GM18870 (cell line): ENCODE results near the gene STAM.
"Not testable (repeated sequence)": the region's sequence is repeated elsewhere in the genome, so short reads cannot be mapped to it uniquely, and the experiment has no call there.

Experiments
- ATAC-seq: cut with Tn5 transposase; IDR thresholded peaks from one replicate; pipeline ENCODE4 v1.9.1; 2021; ENCODE audit warnings: moderate library complexity; ENCODE audit not compliant: unreplicated experiment

STAM gene

DNA sequence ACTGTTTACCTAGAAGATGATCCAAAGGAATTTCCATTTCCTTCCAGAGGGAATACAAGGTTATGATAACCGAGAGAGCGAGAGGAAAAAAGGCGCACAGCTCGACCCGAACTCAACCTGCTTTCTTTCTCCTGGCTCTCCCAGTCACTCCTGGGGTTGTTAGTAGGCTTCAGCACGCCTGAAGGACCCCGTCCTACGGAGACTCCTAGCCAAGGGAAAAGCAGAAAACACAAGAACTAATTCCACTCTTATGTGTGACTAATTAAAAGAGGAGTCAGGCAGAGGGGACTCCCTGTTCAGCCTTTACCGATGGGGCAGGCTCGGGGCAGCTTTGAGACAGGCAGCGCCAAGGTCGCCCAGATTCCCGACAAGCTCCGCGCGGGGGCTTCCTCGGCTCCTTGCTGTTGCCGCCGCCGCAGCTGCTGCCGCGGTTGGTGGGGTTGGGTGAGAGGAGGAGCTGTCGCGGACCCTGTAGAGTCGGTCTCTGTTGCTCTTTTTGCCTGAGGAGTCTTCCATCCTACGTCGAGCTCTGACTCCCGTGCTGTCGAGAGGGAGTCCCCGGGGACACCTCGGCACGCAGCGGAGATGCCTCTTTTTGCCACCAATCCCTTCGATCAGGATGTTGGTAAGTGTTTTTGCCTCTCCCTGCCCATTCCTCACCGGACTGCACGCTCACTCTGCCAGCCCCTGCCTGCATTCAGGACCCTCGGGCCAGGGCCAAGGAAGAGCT is at the start of gene STAM:
Gene STAM, plus strand, starts transcription at position 397 of the 730 bp plus-strand sequence. Its CDS starts 189 bp downstream, at position 586.
- ATAC-seq = peak; percentile 59

DNA sequence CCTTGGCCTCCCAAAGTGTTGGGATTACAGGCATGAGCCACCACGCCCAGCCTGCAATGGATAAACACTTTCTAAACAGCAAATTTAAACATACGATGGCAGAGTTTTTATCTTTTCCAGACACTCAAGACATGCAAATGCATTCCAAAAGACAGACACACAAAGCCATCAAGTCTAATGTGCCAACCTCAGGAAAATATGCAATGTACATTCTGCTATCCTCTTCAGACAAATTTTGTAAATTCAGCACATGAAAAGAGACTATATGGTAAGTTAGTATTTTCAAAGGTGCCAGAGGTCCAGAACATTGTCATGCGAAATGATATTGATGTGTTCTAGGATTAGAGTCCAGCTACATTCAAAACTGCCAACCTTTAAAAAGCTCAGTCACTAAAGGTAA is 46.6 kb upstream of the STAM start:
- ATAC-seq = no peak

DNA sequence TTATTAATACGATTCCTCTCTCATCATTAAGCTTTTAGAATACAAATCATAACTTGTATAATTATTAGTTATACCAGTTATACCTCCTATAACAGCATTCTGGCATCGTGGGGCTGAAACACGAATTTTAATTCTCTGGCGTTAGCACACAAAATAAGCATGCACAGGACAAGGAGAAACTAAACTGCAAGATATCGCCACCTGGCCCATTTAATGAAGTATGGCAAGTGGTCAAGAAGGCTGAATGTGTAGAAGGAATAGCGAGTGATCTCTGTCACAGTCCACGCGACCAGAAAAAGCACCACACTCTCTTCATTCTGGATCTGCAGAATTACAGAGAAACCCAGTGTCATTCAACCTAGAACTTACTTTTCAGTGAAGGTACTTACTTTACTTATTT is 44.9 kb upstream of the STAM start:
- no peak for ATAC-seq

DNA sequence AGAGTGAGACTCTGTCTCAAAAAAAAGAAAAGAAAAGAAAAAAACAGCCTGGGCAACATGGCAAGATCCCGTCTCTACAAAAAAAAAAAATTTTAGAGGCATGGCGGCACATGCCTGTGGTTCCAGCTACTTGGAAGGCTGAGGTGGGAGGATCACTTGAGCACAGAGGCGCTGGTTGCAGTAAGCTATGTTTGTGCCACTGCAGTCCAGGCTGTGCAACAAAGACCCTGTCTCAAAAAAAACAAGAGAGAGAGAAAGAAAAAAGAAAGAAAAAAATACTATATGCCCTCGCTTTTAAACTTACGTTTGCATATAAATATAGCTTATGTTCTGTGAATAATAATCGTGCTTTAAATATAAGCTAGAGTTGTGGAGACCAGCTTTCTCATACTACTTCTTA is 38.0 kb upstream of the STAM start:
- ATAC-seq = no peak

DNA sequence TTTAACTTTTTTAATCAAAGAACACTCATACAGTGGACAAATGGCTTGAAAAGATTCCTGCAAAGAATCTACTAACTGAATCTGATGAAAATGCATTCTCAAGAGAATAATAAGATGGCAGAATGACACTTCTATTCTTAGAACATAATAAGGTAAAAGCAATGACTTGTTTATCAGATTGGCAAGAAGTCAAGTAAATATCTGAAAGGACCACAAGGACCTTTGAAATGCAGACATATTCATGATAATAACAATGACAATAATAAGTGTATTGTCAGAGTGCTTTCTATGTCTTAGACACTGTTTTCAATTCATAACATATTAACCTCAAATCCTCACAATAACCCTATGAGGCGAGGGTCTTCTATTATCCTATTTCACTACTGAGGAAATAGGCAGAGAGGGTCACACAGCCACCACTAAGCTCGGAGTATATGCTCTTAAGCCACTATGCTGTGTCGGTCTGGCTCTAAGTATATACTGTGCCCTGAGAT is 37.4 kb upstream of the STAM start:
- no peak for ATAC-seq

DNA sequence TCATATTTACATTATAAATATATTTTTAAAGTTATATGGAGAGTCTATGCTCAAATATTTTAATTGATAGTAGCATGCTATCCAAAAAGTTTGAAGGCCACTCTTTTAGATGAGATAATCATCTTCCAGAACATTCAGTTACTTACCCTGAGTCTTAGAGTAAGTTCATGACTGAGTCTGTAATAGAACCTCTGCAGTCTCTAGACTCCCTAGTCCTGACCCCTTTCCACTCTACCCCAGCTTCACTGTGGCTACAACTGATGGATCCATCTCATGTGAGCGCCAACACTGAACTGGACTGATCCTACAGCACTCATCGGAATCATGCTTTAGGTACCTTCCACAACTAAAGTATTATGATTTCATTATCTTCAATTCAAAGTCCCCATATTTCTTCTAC is 36.9 kb upstream of the STAM start:
- no peak for ATAC-seq

DNA sequence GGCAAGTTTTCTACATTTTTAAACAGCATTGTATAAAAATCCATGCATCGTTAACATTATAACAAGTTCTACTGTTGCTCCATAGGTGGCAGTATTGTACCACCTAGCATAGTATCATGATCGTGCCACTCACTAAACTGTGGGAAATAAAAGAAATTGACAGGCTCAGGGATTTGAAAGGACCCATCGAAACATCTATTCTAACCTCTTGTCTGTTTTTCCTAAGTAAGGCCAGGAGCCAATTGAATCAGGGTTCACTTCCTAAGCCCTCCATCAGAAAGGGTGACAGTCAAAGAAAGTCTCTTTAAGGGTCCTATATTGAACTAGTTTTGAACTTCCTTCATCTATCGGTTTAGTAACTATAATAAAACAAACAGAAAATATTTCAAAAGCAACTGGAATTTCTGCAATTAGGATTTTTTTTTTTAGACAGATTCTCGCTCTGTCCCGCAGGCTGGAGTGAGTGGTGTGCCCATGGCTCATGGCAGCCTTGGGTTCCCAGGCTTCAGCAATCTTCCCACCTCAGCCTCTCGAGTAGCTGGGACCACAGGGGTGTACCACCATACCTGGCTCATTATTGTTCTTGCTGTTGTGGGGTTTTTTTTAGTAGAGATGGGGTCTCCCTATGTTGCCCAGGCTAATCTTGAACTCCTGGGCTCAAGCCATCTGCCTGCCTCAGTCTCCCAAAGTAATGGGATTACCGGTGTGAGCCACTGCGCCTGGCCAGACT is 36.2 kb upstream of the STAM start:
- peak; percentile 82 for ATAC-seq

DNA sequence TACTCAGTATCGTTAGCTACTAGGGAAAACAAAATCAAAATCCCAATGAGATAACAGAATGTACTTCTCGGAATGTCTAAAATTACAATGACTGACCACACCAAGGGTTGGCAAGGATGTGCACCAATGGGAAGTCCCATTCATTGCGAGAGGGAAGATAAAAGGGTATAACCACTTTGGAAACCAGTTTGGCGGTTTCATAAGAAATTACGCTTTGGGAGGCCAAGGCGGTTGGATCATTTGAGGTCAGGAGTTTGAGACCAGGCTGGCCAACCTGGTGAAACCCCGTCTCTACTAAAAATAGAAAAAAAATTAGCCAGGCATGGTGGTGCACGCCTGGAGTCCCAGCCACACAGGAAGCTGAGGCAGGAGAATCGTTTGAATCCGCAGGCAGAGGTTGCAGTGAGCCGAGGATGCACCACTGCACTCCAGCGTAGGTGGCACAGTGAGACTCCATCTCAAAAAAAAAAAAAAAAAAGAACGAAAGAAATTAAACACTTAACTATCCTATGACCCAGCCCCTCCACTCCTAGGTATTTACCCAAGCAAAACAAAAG is 34.4 kb upstream of the STAM start:
- no peak for ATAC-seq

DNA sequence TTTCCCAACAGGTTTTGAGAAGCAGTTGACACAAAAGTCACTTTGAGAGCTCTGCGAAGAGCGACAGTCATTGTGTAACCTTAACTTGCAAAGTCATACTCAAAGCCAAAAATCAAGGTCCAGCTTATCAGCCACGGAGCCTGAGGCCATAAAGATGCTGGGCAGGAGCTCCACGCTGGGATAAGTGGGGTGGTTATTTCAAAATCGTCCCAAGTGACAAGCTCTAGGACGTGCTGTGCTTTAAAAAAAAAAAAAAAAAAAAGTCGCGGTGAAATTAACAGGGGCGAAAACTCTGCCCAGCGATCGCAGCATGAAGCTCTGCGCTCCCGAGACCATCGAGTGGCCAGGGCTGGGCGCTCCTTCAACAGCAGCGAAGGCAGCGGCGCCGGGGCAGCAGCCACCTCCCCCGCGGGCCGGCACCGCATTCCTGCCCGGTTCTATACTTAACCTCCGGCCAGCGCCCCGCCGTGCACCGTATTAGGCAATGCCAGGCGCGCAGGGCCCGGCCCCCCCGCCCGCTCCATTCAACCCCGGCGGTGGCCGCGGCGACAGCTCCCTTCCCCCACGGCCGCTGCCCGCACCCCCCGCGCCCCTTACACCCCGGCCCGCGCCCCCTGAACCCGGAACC is 27.4 kb upstream of the STAM start:
- ATAC-seq = peak; percentile 35

DNA sequence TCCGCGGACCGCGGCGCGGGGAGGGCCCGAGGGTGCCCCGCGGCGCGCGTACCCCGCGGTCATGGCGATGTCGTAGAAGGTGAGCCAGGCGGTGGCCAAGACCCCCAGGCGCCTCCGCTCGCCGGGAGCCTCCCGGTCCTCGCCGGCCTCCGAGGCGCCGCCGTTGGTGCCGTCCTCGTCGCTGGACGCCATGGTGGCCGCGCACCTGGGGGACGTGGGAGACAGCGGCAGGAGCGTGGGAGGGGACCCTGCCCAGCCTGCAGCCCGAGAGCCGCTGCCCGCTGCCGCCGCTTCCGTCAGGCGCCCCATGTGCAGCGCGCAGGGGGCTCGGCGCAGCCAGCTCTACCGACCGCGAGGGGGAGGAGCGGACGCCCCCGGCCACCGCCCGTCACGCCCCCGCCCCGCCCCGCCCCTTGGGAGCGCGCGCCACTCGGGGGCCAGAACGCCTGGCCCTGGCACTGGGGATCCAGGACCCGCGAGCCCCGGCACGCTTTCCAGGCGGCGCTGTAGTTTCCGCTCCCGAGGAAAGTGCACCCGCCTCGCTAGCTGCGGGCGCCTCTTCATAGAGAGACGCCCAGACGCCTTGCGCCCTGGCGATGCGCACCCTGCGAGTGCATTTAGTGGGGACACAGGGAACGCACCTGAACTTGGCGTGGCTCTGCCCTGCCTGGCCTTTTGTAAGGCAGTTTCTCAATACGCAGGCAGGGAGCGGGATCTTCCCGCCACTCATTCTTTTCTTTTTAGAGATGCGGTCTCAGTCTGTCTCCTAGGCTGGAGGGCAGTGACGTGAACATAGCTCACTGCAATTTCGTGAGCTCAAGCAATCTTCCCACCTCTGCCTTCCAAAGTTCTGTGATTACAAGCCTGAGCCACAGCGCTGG is 26.7 kb upstream of the STAM start, which contains the start of gene HACD1:
Gene HACD1, minus strand, starts transcription at position 344 of the 881 bp plus-strand sequence. Its CDS starts 35 bp downstream, at position 309.
- ATAC-seq = peak; percentile 57

DNA sequence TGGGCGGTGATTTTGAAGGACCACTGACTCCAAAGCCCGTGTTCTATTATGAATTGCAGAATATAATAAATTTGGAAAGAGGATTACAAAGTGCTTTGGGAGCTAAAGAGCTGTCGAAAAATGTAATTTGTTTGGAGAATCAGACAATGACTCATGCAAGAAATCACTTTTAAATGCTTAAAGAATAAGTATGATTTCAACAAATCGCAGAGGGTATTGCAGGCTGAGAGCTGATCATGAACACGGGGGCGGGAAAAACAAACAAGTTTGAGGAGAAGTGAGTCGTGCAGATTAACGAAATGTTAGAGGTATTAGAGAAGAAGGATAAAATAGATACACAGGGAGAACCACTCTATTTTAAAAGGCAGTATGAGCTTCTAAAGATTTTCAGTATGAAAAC is 21.9 kb upstream of the STAM start:
- ATAC-seq = no peak

DNA sequence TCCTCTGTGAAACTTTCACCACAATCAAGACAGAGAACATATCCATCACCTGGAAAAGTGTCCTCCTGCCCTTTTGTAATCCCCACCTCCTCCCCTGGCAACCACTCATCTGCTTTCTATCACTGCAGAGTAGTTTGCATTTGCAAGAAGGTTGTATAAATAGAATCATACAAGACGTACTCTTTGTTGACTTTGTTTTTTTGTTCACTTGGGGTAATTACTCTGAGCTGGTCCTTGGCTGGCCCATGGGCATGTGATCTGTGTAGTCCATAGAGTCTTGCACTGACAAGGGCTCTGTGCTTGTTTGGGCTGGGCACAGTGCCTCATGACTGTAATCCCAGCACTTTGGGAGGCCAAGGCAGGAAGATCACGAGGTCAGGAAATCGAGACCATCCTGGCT is 19.0 kb upstream of the STAM start:
- ATAC-seq = no peak

DNA sequence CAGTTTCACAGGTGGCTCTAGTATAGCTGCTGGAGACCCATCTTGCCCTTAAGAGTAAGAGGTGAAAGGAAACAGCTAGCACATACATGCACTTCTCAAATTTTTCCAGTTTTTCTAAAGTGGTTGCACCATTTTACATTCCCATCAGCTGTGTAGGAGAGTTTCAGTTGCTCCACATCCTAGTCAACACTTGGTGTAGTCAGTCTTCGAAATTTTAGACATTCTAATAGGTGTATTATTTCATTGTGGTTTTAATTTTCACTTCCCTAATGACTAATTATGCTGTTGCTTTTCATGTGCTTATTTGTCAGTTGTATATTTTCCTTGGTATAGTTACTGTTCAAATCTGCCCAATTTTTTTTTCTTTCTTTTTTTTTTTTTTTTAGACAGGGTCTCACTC is 17.3 kb upstream of the STAM start:
- ATAC-seq = no peak

DNA sequence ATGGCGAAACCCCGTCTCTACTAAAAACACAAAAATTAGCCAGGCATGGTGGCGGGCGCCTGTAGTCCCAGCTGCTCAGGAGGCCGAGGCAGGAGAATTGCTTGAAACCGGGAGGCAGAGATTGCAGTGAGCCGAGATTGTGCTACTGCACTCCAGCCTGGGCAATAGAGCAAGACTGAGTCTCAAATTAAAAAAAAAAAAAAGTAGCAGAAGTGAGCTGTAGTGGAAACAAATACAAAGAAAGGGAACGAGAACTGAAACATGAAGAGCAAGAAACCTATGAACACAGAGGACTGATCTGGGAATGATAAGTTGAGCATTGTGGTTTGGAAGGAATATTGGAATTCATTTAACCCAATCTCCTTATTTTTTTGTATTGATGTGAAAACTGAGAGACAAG is 11.4 kb upstream of the STAM start:
- ATAC-seq = not testable (repeated sequence)

DNA sequence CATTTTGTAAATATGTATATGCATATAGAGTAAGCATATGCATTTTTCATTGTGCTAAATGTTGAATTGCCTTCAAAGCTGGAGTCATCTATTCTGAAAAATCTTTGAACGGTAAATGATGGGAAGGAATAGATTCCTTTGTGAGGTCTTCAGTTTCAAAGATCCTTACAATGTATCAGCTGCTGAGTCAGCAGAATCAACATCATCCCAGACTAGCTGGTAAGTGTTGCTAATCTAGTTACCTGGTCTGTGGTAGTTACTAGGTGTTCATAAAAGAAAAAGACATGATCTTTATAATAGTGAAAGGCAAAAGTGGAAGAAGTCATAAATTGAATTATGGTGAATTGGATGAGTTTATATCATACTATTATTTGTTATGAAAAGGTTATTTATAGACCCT is 10.6 kb upstream of the STAM start:
- ATAC-seq = no peak

DNA sequence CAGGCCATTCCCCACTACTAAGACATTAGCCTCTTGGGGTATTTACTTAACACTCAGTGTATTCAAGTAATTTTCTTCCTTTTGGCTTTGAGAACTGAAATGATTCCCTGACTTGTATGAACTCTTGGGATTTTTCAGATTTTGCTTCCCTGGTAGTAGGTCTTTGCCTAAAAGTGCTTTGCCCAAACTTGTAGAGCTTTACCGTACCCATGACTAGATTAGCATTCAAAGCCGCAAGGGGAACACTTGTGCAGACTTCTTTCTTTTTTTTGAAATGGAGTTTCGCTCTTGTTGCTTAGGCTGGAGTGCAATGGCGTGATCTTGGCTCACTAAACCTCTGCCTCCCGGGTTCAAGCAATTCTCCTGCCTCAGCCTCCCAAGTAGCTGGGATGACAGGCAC is 6.1 kb upstream of the STAM start:
- no peak for ATAC-seq

DNA sequence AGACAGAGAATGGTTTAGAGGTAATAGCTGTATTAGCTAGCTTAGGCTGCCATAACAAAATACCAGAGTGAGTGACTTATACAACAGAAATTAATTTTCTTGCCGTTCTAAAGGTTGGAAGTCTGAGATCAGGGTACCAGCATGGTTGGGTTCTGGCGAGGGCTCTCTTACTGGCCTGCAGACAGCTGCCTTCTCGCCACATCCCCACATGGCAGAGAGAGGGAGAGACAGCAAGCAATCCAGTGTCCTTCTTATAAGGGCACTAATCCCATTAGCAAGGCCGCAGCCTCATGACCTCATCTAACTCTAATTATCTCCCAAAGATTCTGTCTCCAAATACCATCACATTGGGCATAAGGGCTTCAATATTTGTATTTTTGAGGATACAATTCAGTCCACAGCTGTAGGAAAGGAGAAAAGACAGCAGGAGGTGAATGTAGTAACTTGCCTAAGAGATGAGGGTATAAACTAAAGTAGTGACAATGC is 3.6 kb upstream of the STAM start:
- ATAC-seq = no peak

DNA sequence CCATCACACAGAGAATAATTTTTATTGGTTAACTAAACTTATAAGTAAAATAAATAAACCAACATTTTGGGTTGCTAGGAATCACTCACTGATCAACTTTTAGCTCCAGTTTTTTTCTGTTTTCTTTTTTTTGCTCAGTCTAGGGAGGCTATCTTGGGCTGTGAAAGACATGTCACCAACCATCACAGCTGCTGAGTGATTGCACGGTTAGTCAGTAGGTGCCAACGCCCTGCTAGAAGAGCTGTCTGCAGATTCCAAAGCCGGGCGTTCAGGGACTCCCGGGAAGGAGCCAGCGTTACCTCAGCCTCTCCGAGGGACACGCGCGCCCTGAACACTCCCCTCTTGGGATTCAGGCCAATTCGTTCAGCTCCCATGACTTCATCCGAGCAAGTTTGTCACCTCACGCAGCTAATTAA is 604 bp upstream of the STAM start:
- ATAC-seq = peak; percentile 8

DNA sequence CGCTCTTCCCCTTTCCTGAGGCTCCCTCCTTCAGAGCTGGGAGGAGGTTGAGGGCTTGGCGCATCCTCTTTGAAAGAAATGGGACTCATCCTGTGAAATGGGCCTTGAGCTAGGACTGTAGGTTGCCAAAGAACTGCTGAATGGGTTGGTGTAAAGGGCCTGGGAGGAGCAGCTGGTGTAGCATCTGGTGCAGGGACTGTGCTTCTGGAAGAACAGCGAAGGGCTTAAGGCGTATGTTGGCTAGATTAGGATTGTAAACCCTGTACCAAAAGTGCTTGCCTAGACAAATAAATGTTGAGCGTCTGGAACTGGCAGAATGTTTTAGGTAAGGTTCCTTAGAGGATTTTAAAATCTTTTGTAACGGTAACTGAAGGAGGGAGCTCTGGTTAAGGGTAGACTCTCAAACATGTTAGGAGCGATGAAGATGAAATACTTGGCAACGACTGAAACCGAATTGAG is 563 bp downstream of the STAM start:
- ATAC-seq = peak; percentile 25
